ENCODE data around the gene SV2B.

The SV2B gene

DNA sequence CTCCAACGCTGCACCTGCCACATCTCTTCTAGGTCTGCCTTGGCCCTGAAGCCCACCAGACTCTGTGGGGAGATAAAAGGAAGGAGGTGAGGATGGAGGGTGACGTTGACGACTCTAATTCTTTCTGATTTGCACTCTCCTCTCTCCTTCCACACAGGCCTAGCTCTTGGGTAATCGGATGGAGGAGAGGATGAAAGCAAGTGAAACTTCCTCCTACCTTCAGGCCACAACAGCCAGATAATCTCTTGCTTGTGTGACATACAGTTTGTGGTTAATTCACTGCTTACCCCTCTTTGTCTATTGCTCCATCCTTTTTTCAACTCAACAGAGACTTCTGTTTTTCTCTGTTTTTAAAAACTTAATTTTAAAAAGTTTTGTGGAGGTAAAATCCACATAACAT, 208.1 kb downstream of the SV2B start:
- TF ChIP-seq, protein P1, sequence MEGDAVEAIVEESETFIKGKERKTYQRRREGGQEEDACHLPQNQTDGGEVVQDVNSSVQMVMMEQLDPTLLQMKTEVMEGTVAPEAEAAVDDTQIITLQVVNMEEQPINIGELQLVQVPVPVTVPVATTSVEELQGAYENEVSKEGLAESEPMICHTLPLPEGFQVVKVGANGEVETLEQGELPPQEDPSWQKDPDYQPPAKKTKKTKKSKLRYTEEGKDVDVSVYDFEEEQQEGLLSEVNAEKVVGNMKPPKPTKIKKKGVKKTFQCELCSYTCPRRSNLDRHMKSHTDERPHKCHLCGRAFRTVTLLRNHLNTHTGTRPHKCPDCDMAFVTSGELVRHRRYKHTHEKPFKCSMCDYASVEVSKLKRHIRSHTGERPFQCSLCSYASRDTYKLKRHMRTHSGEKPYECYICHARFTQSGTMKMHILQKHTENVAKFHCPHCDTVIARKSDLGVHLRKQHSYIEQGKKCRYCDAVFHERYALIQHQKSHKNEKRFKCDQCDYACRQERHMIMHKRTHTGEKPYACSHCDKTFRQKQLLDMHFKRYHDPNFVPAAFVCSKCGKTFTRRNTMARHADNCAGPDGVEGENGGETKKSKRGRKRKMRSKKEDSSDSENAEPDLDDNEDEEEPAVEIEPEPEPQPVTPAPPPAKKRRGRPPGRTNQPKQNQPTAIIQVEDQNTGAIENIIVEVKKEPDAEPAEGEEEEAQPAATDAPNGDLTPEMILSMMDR (IDR thresholded peaks at IDR 0.05; ENCODE audit: borderline replicate concordance, insufficient read depth, low read depth, low read length), result no peak
- no peak overlapping the region for H3K4me3 ChIP-seq (ENCODE audit: low read depth, low read length)

DNA sequence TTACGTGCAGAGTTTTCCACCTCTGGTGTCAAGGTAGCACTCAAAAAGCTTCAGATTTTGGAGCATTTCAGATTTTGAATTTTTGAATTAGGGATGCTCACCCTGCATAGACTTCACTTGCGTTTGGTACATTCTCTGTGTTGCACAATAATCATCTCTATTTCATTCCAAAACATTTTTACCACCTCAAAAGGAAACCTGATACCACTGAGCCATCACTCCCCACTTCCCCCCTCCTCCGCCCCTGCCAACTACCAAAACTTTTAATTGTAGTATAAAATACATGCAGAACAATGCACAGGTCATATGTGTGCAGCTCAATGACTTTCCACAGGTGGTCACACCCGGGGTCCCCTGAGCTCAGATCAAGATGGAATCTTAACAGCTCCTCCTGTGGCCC, 208.8 kb downstream of the SV2B start:
- TF ChIP-seq, protein P1 (IDR thresholded peaks at IDR 0.05; ENCODE audit: borderline replicate concordance, insufficient read depth, low read depth, low read length), result no peak

DNA sequence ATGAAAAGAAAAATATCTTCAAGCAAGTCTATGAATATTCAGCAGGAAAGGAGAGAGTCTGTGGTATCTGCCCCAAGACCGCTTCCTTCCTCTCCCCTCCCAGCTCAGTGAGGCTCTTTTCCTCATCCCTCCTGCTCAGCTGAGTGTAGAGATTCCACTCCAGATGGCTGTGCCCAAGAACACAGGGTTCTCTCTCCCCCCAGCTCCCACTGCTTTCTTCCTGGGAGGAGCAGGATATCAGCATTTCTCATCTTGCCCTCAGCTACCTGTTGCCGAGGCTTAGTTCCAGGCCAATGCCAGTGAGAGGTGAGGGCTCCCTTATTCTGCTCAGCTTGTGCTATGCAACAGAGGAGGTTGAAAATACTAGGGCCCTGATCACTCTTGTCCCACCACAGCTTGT, 211.9 kb downstream of the SV2B start:
- TF ChIP-seq, protein P1 (IDR thresholded peaks at IDR 0.05; ENCODE audit: borderline replicate concordance, insufficient read depth, low read depth, low read length), result no peak
- no peak overlapping the region for H3K4me3 ChIP-seq (ENCODE audit: low read depth, low read length)

More for the DNA sequence above, 208.8 kb downstream of the SV2B start:
- no peak overlapping the region for H3K4me3 ChIP-seq (ENCODE audit: low read depth, low read length)

DNA sequence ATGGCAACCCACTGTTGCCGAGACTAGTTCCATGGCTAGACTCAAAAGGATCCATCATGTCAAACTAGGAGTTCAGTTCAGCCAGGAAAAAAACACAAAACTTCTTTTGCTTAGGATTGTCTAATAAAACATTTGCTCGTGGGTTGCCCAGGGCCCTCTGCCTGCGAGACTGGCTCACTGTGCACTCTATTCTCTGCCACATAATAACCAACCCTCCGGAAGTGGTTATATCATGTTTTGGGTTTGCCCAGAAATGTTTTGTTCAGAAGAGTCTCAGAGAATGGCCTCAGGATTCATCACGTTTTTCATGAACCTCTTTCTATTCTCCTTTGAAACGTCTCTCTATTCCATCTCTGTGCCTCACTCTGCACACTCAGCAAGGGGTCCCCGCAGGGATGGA, 216.1 kb downstream of the SV2B start:
- TF ChIP-seq, protein P1 (IDR thresholded peaks at IDR 0.05; ENCODE audit: borderline replicate concordance, insufficient read depth, low read depth, low read length), result no peak
- H3K4me3 ChIP-seq (ENCODE audit: low read depth, low read length), result no peak overlapping the region

DNA sequence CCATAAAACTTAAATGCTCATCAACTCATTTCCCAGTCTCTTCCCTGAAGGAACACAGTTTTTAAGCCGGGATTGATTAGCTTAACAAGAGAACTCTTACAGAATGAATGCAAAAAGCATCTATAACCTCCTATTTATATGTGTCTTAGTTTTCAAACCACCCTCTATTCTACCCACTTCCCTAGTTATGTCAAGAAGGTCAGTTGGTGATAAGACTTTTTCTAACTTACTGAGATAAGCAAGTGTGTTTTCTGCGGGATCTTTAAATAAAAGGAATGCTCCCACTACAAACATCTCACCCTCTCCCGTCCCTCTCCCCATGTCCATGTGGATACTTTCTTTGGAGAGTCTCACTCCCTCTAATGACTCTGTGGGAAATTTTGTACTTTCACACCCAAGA, 218.5 kb downstream of the SV2B start:
- H3K4me3 ChIP-seq (ENCODE audit: low read depth, low read length), result no peak overlapping the region
- TF ChIP-seq, protein P1 (IDR thresholded peaks at IDR 0.05; ENCODE audit: borderline replicate concordance, insufficient read depth, low read depth, low read length), result no peak

DNA sequence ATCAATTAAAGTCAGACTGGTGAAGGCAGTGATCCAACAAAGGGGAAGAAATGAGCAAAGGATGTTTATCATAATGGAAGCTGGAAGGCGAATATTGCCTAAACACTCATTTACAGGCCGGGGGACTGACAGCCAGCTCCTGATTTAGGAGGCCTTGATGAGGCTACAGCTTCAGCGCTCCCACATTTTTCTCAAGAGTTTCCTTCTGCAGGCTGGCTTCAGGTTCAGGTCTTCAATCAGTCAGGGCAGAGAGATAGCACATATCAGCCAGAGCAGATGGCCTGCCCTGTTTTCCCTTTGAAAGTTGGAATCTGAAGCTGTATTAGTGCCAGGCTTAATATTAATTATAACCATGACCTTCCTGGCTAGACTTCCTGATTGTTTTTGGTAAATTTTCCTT, 218.9 kb downstream of the SV2B start:
- no peak overlapping the region for H3K4me3 ChIP-seq (ENCODE audit: low read depth, low read length)
- TF ChIP-seq, protein P1 (IDR thresholded peaks at IDR 0.05; ENCODE audit: borderline replicate concordance, insufficient read depth, low read depth, low read length), result no peak

DNA sequence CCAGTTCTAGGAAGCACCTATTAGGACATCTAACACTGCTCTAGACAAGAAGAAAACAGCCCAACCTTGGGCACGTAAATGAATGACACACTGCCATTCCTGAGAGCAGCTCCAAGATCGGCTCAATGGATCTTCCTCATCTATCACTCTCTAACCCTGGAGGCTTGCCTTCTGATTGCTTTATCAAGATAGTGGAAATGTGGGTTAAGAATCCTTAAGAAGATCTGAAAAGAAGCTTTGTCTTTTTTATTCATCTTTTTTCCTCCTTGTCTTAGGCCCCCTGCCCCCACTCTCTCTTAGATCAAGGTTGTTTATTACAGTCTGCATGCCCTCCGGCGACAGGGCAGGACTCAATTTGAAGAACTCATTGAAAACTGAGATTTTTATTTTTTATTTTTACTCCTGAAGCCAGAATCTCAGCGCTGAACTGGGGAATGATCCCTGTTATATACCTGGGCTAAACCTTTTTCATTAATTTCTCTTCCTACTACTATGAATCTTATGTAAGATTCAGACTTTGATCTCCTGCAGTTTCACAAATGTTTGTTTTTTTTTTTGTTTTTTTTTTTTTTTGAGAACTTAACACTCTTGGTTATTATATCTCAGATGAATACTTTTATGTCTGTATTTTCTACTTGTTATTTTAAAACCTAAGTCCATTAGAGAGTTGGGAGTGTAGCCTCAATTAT, 219.5 kb downstream of the SV2B start:
- TF ChIP-seq, protein P1 (IDR thresholded peaks at IDR 0.05; ENCODE audit: borderline replicate concordance, insufficient read depth, low read depth, low read length), result no peak
- H3K4me3 ChIP-seq (ENCODE audit: low read depth, low read length), result no peak overlapping the region

Data from GM12875 (cell line).